H1 (cell line): ENCODE results near the gene NEURL4. TPM values are rescaled to one million over a fixed set of nuclear protein-coding genes. Genes with fewer than 3 reads are reported as not detected.
A peak's percentile ranks its signal among the peaks of the same experiment; 100 is the strongest.

Source experiments
- CTCF ChIA-PET: fragments of 300-600 bp; sonication (Branson Sonifier 250); formaldehyde crosslinking; loops from one replicate; lab custom pipeline; 2021; ENCODE audit not compliant: partially characterized antibody; lab: Charles Lee
- POLR2A ChIA-PET: fragments of 300-600 bp; sonication (Branson Sonifier 250); formaldehyde crosslinking; loops from one replicate; lab custom pipeline; 2021; ENCODE audit warnings: inconsistent platforms; ENCODE audit not compliant: partially characterized antibody; lab: Charles Lee
- DNase-seq, 2 experiments: peaks; one replicate each; pipeline versions ENCODE4 v3.0.0 to v3.0.0-alpha.2; 2010 to 2022; ENCODE audit warnings: low spot score in 2 of 2, low read depth in 1 of 2, mixed read lengths in 1 of 2
- FAIRE-seq: peaks from 2 replicates; lab custom pipeline; 2011; peaks lifted over from hg19 to GRCh38; lab: Jason Lieb, UNC
- H2AFZ ChIP-seq: 2 replicates; pipeline ENCODE4 v1.8.1; 2012; ENCODE audit warnings: low read length, inconsistent platforms
- H2AK5ac ChIP-seq: 2 replicates; pipeline ENCODE4 v1.6.1; 2013; ENCODE audit warnings: low read depth, low read length
- H2BK120ac ChIP-seq: replicated peaks from 2 replicates; pipeline ENCODE3; 2013; ENCODE audit warnings: low read depth, low read length, inconsistent platforms
- H2BK12ac ChIP-seq: 2 replicates; pipeline ENCODE4 v1.6.1; 2013; ENCODE audit warnings: low read depth, low read length
- H2BK15ac ChIP-seq: 2 replicates; pipeline ENCODE4 v1.6.1; 2013; ENCODE audit warnings: low read length
- H2BK20ac ChIP-seq: 2 replicates; pipeline ENCODE4 v1.6.1; 2013; ENCODE audit warnings: low read length
- H2BK5ac ChIP-seq: 2 replicates; pipeline ENCODE4 v1.6.1; 2013; ENCODE audit warnings: low read depth, low read length
- H3K14ac ChIP-seq: 2 replicates; pipeline ENCODE4 v1.6.1; 2013; ENCODE audit warnings: inconsistent platforms; ENCODE audit not compliant: insufficient read length
- H3K18ac ChIP-seq: 2 replicates; pipeline ENCODE4 v1.6.1; 2013; ENCODE audit warnings: low read length; ENCODE audit errors: extremely low read depth
- H3K23ac ChIP-seq: 2 replicates; pipeline ENCODE4 v1.6.1; 2013; ENCODE audit warnings: inconsistent platforms; ENCODE audit not compliant: insufficient read length
- H3K23me2 ChIP-seq: 2 replicates; pipeline ENCODE4 v1.6.1; 2013; ENCODE audit warnings: low read depth, low read length
- H3K27ac ChIP-seq: 2 replicates; pipeline ENCODE4 v1.6.1; 2011; ENCODE audit warnings: low read depth, low read length, inconsistent platforms
- H3K27me3 ChIP-seq, 4 experiments: replicated peaks in 1 of 4; 1 replicate in 1 of 4; 2 replicates in 3 of 4; pipeline versions ENCODE4 v1.6.1 to v1.8.1; 2011 to 2013; ENCODE audit warnings: low read length in 3 of 4, mild to moderate bottlenecking in 3 of 4, inconsistent platforms in 2 of 4, mixed read lengths in 2 of 4, moderate library complexity in 1 of 4; ENCODE audit not compliant: control insufficient read depth in 3 of 4, insufficient read depth in 3 of 4; ENCODE audit errors: extremely low read depth in 1 of 4
- H3K36me3 ChIP-seq, 4 experiments: 2 replicates each; pipeline versions ENCODE4 v1.6.1 to v1.8.1; 2011 to 2013; ENCODE audit warnings: mild to moderate bottlenecking in 4 of 4, low read length in 3 of 4, moderate library complexity in 2 of 4, control low read depth in 1 of 4, inconsistent platforms in 1 of 4; ENCODE audit not compliant: insufficient read depth in 4 of 4, control insufficient read depth in 2 of 4
- H3K4ac ChIP-seq: replicated peaks from 2 replicates; pipeline ENCODE3; 2013; ENCODE audit warnings: low read length, low read depth, mixed read lengths, inconsistent platforms; ENCODE audit not compliant: insufficient read length
- H3K4me1 ChIP-seq, 4 experiments: replicated peaks in 1 of 4; 1 replicate in 1 of 4; 2 replicates in 3 of 4; pipeline versions ENCODE4 v1.6.1 to v1.8.1; 2011 to 2013; ENCODE audit warnings: low read length in 3 of 4, inconsistent platforms in 2 of 4, mixed read lengths in 1 of 4; ENCODE audit not compliant: insufficient read depth in 4 of 4, control insufficient read depth in 3 of 4
- H3K4me2 ChIP-seq, 2 experiments: 2 replicates each; pipeline versions ENCODE4 v1.6.1 to v1.8.1; 2011 to 2013; ENCODE audit warnings: low read depth in 2 of 2, low read length in 2 of 2, control low read depth in 1 of 2, inconsistent platforms in 1 of 2, mild to moderate bottlenecking in 1 of 2; ENCODE audit not compliant: insufficient read depth in 1 of 2
- H3K4me3 ChIP-seq, 4 experiments: fragments of 200-600, 300-600 bp in 1 of 4; sonication (generic), shearing (Covaris generic), sonication (Bioruptor Twin) in 1 of 4; 2 replicates each; pipeline versions ENCODE4 v1.5.1 to v1.8.1; 2011 to 2016; ENCODE audit warnings: low read length in 4 of 4, low read depth in 3 of 4, control low read depth in 2 of 4, inconsistent platforms in 2 of 4, mild to moderate bottlenecking in 2 of 4, mixed read lengths in 1 of 4, moderate library complexity in 1 of 4; ENCODE audit not compliant: insufficient read depth in 2 of 4; ENCODE audit errors: extremely low read depth in 1 of 4
- H3K56ac ChIP-seq: replicated peaks from 2 replicates; pipeline ENCODE3; 2013; ENCODE audit warnings: low read depth, mild to moderate bottlenecking, mixed read lengths, low read length, inconsistent platforms; ENCODE audit not compliant: insufficient read length
- H3K79me1 ChIP-seq: 2 replicates; pipeline ENCODE4 v1.6.1; 2013; ENCODE audit warnings: low read depth, low read length, control low read depth
- H3K79me2 ChIP-seq, 2 experiments: 2 replicates each; pipeline versions ENCODE4 v1.6.1 to v1.8.1; 2012 to 2013; ENCODE audit warnings: low read length in 2 of 2, mild to moderate bottlenecking in 2 of 2, inconsistent platforms in 1 of 2; ENCODE audit not compliant: insufficient read depth in 2 of 2, control insufficient read depth in 1 of 2
- H3K9ac ChIP-seq, 4 experiments: replicated peaks in 1 of 4; 1 replicate in 1 of 4; 2 replicates in 3 of 4; pipeline versions ENCODE4 v1.6.1 to v1.8.1; 2011 to 2013; ENCODE audit warnings: low read depth in 3 of 4, low read length in 3 of 4, control low read depth in 2 of 4, mild to moderate bottlenecking in 2 of 4, moderate library complexity in 2 of 4, inconsistent platforms in 1 of 4; ENCODE audit errors: extremely low read depth in 1 of 4
- H3K9me3 ChIP-seq, 2 experiments: 2 replicates each; pipeline versions ENCODE4 v1.6.1 to v1.8.1; 2012 to 2013; ENCODE audit warnings: mild to moderate bottlenecking in 2 of 2, moderate library complexity in 2 of 2, control low read depth in 1 of 2, inconsistent platforms in 1 of 2, low read depth in 1 of 2, low read length in 1 of 2, mixed read lengths in 1 of 2; ENCODE audit not compliant: insufficient read depth in 2 of 2
- H4K20me1 ChIP-seq, 2 experiments: replicated peaks in 1 of 2; 2 replicates each; pipeline versions ENCODE3 to v1.8.1; 2011 to 2013; ENCODE audit warnings: inconsistent platforms in 2 of 2, low read length in 2 of 2, mild to moderate bottlenecking in 1 of 2; ENCODE audit not compliant: insufficient read depth in 2 of 2, control insufficient read depth in 1 of 2
- H4K5ac ChIP-seq: 2 replicates; pipeline ENCODE4 v1.6.1; 2013; ENCODE audit warnings: low read length, low read depth, mixed read lengths, inconsistent platforms; ENCODE audit not compliant: insufficient read length
- H4K8ac ChIP-seq: 2 replicates; pipeline ENCODE4 v1.8.0; 2013; ENCODE audit warnings: mild to moderate bottlenecking, moderate library complexity, low read length, inconsistent platforms; ENCODE audit not compliant: insufficient read depth; ENCODE audit errors: extremely low read depth
- H4K91ac ChIP-seq: replicated peaks from 2 replicates; pipeline ENCODE3; 2013; ENCODE audit warnings: low read length, mixed read lengths, inconsistent platforms; ENCODE audit not compliant: insufficient read length
- WGBS, 2 experiments: shearing (Covaris generic) in 1 of 2; methylation state at CpG; one replicate each; pipeline versions ENCODE4 v1.1.6 to v1.1.7; 2013 to 2015; ENCODE audit warnings: low lambda C conversion rate in 2 of 2, mixed read lengths in 2 of 2, inconsistent platforms in 1 of 2, low coverage in 1 of 2, missing lambda C conversion rate in 1 of 2; ENCODE audit not compliant: insufficient replicate concordance in 2 of 2, insufficient coverage in 1 of 2, insufficient read length in 1 of 2; ENCODE audit errors: extremely low coverage in 1 of 2, missing lambda C conversion rate in 1 of 2; 5-methylcytosine and 5-hydroxymethylcytosine counted together
- polyA plus RNA-seq, 7 experiments: library from polyadenylated mRNA; depleted of rRNA in 3 of 7; stranded (reverse) in 5 of 7; unstranded in 2 of 7; fragments of >200 nt in 5 of 7; fragments of 200-250 nt in 2 of 7; gene quantifications; 1 replicate in 5 of 7; 2 replicates in 1 of 7; 4 replicates in 1 of 7; pipeline versions ENCODE4 v1.2.1 to v1.2.3, GENCODE V29; 2011 to 2013; ENCODE audit warnings: missing spikeins in 2 of 7, mixed read lengths in 2 of 7
- total RNA-seq: library from RNA; stranded (reverse); fragmentation: NEBNext Ultra II Directional; extraction: Animal tissue kit (Norgen Biotek cat#: 25700); gene quantifications from 2 replicates; pipeline ENCODE4 v1.2.1, GENCODE V29; 2021

NEURL4 gene
- total and polyA plus RNA-seq, 2 of the 8 experiments (the other 6 are each of a cell fraction or from before 2014, with no cell fraction given), result 29.6 to 46.8 TPM

DNA sequence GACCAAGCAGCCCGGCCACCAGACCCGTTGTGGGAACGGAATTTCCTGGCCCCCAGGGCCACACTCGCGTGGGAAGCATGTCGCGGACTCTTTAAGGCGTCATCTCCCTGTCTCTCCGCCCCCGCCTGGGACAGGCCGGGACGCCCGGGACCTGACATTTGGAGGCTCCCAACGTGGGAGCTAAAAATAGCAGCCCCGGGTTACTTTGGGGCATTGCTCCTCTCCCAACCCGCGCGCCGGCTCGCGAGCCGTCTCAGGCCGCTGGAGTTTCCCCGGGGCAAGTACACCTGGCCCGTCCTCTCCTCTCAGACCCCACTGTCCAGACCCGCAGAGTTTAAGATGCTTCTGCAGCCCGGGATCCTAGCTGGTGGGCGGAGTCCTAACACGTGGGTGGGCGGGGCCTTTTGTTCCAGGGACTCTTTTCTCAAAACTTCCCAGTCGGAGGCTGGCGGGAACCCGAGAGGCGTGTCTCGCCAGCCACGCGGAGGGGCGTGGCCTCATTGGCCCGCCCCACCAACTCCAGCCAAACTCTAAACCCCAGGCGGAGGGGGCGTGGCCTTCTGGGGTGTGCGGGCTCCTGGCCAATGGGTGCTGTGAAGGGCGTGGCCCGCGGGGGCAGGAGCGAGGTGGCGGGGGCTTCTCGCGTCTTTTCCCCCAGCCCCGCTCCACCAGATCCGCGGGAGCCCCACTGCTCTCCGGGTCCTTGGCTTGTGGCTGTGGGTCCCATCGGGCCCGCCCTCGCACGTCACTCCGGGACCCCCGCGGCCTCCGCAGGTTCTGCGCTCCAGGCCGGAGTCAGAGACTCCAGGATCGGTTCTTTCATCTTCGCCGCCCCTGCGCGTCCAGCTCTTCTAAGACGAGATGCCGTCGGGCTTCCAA, 47.8 kb downstream of the NEURL4 start, which contains the start of gene SLC2A4:
TSS of gene SLC2A4 (plus strand) at position 645 of the 879 bp plus-strand sequence. CDS start at position 862, 217 bp downstream.
- H3K4me1 ChIP-seq, result peaks cover 0 to 20% (median 8%) of the 10 kb centered on the region in 4 experiments; a peak in 5 of 7 replicates
- H4K5ac ChIP-seq, result no peak within 1 kb of the TSS
- H3K79me2 ChIP-seq, result no peaks in the 10 kb centered on the region
- no peak within 1 kb of the TSS for H3K23ac ChIP-seq
- WGBS, 2 experiments, result 3% methylated on average over 58 of the region's 71 CpGs; no CpG with 5 or more reads in 1 of the 2 experiments
- peaks cover 0 to 7% of the 10 kb centered on the region in 2 experiments for H4K20me1 ChIP-seq
- H2BK20ac ChIP-seq, result no peak within 1 kb of the TSS
- H3K18ac ChIP-seq, result peak within 1 kb of the TSS; percentile 42; the same call in 1 of the 2 replicates
- H3K4me3 ChIP-seq, result peak within 1 kb of the TSS; percentile 76 to 83 (median 78)
- peak within 1 kb of the TSS; percentile 82; the same call in 1 of the 2 replicates for H4K8ac ChIP-seq
- no peak within 1 kb of the TSS for H2AK5ac ChIP-seq
- no peak within 1 kb of the TSS for H3K56ac ChIP-seq
- FAIRE-seq, result peak; percentile 66
- peak within 1 kb of the TSS; percentile 27; the same call in 1 of the 2 replicates for H2BK12ac ChIP-seq
- H3K27me3 ChIP-seq, result peaks cover 0 to 13% (median 7%) of the 10 kb centered on the region in 4 experiments; a peak in 6 of 7 replicates
- no peak within 1 kb of the TSS for H3K4ac ChIP-seq
- H4K91ac ChIP-seq, result no peak within 1 kb of the TSS
- peak within 1 kb of the TSS; percentile 72; the same call in 1 of the 2 replicates for H2BK15ac ChIP-seq
- ChIA-PET POLR2A (interaction anchor here (0.8 to 7.7 kb wide), 23 partner anchors 10 to 303 kb away, joined by 3 to 94 read pairs (median 5); partner anchors contain the start of genes ACADVL, CLDN7, CTDNEP1 and DLG4), CTCF (interaction anchor here (0.6 to 4.8 kb wide), 26 partner anchors 10 to 304 kb away, joined by 3 to 46 read pairs (median 4); partner anchors contain the start of genes ACAP1, CLDN7, GABARAP and GPS2)
- peak within 1 kb of the TSS; percentile 18; the same call in 1 of the 2 replicates for H2BK5ac ChIP-seq
- H3K79me1 ChIP-seq, result no peaks in the 10 kb centered on the region
- peak within 1 kb of the TSS; percentile 54; the same call in 1 of the 2 replicates for H2AFZ ChIP-seq
- no peak within 1 kb of the TSS for H2BK120ac ChIP-seq
- peak within 1 kb of the TSS; percentile 45 to 100 for H3K4me2 ChIP-seq
- no peaks in the 10 kb centered on the region for H3K9me3 ChIP-seq
- peaks cover 0 to 6% (median 2%) of the 10 kb centered on the region in 4 experiments; a peak in 3 of 8 replicates for H3K36me3 ChIP-seq
- H3K14ac ChIP-seq, result no peak within 1 kb of the TSS
- peak; percentile 96 to 98 for DNase-seq
- H3K23me2 ChIP-seq, result peaks cover 11% of the 10 kb centered on the region
- H3K27ac ChIP-seq, result no peak within 1 kb of the TSS
- peak within 1 kb of the TSS; percentile 49 to 75 (median 66) for H3K9ac ChIP-seq
